Muscle of arm (tissue), 12 donors: ENCODE measurements around the gene STRA8. TPM values are rescaled to one million over a fixed set of nuclear protein-coding genes. Genes with fewer than 3 reads are reported as not detected.

ENCODE experiments used
- DNase-seq: peaks from one replicate; pipeline ENCODE4 v3.0.0-alpha.2; 2013
- polyA plus RNA-seq, 12 donors: library from polyadenylated mRNA; unstranded; fragments of 120-200 nt; gene quantifications; one replicate each; pipeline ENCODE4 v1.2.1, GENCODE V29; 2013; ENCODE audit not compliant: insufficient read length in 12 of 12

Gene STRA8
- polyA plus RNA-seq, 12 donors, result not detected

DNA sequence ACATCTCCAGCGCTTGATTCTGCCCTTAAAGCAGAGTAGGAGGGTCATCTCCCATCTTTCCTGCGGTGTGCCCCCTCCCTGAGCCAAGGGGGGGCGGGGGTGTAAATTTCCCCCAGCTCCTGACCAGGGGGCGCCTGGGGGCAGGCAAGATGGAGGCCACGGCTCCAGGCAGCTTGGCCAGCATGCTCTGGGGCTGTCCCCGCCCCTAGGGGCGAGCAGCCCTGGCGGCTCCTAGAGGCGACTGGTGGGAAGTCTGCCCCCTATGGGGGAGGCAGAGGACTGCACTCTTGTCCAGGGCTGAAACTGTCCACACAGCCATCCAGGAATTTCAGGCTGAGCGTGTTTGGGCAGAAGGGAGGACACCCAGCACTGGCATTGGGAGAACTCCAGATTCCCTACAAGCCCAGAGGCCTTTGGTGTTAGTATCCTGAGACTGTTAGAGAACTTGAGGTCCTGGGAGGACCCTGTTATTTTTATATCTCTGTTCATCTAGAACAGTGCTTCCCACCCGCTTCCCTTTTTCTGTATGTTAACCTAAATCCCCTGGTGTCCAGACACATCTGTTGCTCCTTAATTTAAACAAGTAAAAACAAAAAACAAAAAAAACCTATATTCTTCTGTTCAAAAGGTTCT, 4.6 kb downstream of the STRA8 start:
- DNase-seq, result no peak

GRCh38 chr7:135239263-135239662, 5.6 kb downstream of the STRA8 start:
- DNase-seq, result no peak

- no peak for DNase-seq
These were observed 6.8 kb downstream of the STRA8 start for GRCh38 chr7:135240441-135240840.

DNA sequence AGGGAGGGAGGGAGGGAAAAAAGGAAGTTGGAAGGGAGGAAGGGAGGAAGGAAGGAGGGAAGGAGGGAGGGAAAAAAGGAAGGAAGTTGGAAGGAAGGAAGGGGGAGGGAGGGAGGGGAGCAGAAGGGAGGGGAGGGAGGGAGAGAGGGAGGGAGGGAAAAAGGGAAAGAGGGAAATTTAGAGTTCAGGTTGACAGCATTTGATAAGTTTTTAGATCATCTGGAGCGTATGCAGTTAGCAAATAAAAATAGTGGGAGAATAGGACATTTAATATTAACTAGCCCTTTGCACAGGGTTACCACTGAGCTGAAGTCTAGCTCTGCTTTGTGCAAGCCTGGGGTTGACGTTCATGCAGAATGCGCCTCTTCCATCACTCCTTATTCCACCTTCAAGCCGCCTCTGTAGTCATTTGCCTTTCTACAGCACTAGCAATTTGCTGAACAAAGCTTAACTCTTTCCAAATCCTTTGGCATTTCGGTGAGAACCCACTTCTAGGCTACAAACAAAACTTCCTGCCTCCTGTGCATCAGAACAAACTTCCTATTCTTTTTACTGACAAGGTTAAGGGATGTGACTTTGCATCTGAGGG, 8.6 kb downstream of the STRA8 start:
- DNase-seq, result no peak

DNA sequence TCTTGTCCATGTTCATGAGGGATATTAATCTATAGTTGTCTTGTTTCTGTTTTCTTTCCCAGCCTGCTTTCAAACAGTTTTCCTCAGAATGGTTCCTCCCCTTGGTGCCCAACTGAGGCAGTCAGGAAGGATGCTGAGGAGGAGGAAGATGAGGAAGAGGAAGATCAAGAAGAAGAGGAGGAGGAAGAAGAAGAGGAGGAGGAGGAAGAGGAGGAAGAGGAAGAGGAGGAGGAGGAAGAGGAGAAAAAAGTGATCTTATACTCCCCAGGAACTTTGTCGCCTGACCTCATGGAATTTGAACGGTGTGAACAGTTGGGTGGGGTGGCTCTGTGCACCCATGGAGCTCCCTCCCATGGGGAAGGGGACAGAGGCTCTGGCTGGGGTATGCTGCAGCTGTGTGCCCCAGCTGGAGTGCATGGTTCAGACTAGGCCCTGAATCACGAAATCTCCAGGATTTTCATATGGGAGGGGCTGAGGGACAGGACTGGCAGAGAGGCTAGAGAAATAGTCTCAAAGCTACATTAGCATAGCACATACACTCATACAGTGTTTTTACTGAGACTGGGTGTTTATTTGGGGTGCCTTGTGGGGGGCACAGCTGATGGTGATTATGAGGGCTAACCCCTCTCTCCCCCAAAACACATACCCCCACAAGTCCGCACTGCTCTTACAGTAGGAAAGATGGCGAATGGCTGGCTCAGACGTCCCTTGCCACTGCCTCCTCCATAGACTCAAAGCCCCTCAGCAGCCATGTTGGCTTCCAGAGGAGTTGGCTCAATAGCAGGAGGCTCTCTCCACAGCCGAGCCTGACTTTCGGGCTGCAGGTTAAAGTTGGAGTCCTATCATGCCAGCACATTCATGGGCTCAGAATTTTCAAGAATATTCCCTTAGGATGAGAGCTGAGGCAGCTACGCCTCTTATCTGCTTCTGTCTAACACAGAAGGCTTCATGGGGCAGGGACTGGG, 11.9 kb downstream of the STRA8 start:
- DNase-seq, result no peak

- no peak for DNase-seq
These were observed 12.7 kb downstream of the STRA8 start for GRCh38 chr7:135246191-135246825.

DNA sequence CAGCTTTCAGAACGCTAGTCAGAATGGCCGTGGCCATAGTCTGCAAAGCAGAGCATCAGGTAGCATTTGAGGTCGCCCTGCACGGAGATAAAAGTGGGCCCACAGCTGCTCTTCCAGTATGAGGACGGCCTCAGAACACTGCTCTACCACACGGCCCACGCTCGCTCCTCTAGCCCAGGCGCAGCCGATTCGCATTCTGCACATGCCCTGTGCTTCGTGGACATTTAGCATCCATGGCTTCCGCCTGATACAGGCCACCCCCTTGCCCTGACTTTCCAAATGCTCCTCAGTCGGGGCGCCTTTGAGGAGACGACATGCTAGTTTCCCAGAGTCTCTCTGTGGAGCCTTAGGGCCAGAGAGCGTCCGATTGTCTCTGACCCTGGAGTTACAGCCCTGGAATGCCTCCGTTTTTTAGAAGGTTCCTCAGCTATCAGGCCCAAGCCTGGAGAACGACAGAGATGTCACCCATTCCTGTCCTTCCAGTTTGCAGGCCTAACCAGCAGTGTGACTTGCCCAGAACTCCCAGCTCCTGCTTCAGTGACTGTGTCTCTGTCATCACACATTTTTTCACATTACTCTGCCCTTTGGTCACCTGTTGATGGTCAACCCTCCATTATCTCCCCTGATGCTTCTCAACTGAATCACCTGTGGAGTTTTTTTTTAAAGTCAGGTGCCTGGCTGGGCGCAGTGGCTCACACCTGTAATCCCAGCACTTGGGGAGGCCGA, 14.3 kb downstream of the STRA8 start:
- no peak for DNase-seq

- no peak for DNase-seq
These were observed 14.9 kb downstream of the STRA8 start for GRCh38 chr7:135248546-135248945.

DNA sequence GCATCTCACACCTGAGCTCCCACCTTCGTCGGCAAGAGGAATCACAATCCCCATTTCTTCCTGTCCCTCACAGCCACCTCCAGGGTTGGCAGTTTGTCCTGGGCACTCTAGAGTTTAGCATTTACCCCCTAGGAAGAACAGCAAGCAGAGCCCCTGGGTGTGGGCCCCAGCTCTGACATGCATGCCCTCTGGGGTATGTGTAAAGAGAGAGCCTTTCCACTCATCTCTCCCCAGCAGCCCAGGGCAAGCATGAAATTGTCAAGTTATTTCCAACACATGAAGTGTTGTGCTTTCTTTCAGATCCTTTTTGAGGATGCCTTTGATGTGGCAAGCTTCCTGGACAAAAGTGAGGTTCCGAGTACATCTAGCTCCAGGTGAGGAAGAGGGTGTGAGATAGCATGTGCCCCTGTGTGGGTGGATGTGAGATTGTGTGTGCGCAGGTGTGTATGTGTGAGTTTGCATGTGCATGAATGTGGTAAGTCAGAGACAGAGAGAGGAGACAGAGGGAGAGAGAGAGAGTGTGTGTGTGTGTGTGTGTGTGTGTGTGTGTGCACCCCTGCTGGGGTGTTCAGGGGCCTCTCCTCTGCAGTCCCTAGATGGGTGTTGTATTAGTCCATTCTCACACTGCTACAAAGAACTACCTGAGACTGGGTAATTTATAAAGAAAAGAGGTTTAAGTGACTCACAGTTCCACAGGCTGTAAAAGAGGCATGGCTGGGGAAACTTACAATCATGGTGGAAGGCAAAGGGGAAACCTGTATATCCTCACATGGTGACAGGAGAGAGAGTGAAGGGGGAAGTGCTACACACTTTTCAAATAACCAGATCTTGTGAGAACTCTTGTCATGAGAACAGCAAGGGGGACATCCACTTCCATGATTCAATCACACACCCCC, 18.1 kb downstream of the STRA8 start:
- no peak for DNase-seq

GRCh38 chr7:135253851-135254771, 20.5 kb downstream of the STRA8 start:
- DNase-seq, result peak; percentile 62

DNA sequence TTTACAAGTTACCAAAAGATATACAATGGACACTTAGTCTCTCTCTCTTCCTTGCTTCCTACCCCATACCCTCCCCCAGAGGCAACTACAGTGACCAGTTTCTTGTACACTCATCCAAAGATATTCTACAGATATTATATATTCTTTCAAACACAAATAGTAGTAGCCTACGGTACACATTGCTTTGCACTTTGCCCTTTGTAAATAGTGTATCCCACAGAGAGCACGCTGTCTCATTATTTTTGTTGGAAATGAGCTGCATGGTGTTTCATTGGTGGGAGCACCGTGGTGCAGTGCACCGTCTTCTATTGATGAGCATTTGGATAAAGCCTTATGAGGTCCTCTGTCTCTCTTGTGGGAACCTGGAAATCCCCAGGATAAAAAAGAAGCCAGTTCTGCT, 24.2 kb downstream of the STRA8 start:
- DNase-seq, result no peak

DNA sequence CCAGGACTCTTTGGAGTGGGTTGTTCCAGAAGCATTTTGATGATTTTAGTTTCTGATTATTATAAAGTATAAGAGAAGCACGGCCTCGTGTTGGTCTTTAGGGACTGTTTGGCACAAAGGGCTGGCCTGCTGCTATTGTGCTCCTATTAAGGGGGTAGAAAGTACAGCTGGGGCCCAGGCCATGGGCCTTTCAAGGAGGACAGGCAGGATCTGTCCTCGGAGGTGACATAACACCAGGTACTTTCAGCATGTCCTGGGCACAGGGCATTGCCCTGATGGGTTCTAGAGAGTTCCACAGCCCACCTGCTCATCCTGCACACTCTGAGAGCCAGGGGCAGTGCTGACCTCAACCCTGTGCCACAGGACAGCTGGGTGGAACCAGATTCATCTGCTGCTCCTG, 24.9 kb downstream of the STRA8 start:
- DNase-seq, result no peak

DNA sequence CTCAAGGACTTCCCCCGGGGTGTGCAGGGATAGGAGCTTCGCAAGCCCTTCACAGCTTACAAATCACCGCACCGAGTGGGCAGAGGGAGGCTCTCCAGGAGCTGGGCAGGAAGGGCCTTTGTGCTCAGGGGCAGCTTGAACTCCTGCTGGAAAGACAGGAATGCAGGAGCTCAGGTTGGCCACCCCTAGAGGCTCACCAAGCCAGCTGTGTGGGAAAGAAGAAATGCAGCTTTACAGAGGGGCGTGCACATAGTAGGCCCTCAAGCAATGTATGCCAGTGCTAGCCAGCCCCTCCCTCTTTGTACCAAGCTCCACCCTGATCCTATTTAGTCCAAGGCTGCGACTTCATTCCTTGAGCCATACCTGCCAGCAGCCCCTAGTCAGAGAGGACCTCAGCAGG, 26.1 kb downstream of the STRA8 start:
- DNase-seq, result no peak

DNA sequence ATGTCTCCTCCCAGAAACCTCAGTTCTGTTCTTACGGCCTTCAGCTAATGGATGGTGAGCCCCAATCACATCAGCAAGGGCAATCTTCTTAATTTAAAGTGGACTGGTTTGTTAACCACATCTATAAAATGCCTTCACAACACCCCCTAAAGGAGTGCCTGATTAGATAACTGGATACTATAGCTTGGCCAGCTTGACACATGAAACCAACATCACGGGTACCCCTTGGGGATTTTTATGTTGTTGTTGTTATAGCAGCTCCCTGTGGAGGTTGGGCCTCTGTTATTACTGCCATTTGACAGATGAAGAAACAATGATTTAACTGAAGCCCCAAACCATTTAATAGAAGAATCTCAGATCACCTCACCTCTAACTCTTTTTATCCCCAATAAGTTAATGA, 26.8 kb downstream of the STRA8 start:
- DNase-seq, result no peak

DNA sequence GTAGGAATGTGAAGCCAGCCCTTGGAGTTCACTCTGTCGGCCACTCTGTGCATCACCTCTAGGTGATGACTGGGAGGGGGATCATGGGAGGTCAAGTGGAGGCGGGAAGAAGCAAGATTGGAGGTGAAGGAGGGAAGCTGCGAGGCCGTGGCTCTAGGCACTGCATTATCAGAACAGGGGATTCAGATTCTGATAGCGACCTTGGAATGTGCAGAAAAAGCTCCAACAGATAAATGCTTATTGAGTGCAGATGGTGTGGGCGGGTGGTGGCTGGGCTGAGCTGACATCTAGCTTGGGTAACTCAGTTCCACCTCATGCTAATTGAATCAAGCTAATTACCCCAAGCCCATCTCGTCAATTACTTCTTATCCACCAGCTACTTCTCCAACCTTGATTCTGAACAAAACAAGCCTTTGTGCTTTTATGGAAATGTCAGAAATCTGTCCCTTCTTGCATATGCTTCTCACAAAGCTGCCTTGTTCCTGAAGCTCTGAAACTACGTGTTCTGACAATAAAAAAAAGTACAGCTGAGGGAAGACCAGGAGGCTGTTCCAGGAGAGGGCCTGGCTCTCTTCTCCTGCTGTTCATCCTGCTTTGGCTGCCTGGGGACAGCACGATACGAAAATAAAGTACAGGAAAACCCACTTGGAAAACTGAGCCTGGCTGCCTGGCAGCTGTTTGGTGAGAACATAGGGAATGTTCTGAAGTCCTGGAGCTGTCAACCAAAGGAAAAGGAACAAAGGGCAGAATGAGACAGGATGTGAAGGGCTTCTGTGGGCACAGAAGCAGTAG, 27.5 kb downstream of the STRA8 start:
- peak; percentile 18 for DNase-seq

DNA sequence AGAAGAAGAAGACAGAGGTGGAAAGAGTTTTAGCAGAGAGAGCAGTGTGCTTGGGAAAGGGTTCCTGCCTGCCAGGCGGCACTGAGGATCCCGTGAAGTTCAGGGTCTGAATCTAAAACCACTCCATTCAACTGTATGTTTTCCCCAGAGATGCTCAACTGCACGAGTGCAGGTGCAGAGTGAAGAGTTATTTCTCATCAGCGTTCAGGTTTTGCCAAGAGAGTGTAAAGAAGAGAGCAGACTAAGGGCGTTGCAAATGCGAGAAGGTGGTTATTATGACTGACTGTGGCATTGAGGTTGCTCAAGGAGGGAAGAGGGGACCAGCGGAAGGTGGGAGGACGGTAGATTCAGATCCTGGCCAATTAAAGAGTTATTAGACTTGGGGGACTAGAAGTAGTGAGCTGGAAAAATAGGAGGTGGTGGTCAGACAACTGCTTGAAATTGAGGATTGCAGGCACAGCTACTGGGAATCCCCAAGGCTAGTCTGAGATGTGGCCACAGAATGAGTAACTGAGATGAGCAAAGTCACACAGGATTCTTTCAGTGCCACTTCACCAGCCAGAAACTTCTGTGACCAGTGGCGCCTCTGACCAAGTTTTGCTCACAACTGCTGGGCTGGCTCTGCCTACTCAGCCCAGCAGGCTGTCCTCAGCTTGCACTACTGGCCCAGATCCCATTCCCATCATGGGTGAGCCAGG, 29.1 kb downstream of the STRA8 start:
- no peak for DNase-seq

GRCh38 chr7:135263321-135263970, 29.8 kb downstream of the STRA8 start:
- no peak for DNase-seq
